HG03135 (cell line): ENCODE results near the gene ZG16.

Source experiments
- ATAC-seq: cut with Tn5 transposase; IDR thresholded peaks from one replicate; pipeline ENCODE4 v1.9.1; 2021; ENCODE audit warnings: mild to moderate bottlenecking, moderate library complexity; ENCODE audit not compliant: unreplicated experiment

The ZG16 gene

DNA sequence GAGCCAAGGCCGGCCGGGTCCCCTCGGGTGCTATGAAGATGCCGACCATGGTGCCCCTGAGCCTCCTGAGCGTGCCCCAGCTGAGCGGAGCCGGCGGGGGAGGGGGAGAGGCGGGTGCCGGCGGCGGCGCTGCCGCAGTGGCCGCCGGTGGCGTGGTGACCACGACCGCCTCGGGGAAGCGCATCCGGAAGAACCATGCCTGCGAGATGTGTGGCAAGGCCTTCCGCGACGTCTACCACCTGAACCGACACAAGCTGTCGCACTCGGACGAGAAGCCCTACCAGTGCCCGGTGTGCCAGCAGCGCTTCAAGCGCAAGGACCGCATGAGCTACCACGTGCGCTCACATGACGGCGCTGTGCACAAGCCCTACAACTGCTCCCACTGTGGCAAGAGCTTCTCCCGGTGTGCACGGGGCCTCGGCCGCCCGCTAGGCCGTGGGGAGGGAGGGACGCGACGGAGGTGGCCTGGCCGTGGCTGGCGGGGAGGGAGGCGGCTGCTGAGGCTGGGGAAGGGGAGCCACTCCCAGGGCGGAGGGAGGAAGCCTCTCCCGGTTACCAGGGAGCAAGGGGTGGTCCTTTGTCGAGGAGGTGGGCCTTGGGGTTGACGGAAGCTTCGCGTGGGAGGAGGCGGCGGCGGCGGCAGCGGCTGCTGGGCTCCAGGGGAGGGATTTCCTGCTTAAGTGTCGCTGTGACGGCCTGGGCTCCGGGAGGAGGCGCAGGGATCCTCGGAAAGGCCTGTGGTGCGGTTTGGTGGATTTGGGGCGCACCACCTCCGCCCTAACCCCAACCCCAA lies 29.6 kb downstream of the ZG16 start:
- ATAC-seq: no peak

DNA sequence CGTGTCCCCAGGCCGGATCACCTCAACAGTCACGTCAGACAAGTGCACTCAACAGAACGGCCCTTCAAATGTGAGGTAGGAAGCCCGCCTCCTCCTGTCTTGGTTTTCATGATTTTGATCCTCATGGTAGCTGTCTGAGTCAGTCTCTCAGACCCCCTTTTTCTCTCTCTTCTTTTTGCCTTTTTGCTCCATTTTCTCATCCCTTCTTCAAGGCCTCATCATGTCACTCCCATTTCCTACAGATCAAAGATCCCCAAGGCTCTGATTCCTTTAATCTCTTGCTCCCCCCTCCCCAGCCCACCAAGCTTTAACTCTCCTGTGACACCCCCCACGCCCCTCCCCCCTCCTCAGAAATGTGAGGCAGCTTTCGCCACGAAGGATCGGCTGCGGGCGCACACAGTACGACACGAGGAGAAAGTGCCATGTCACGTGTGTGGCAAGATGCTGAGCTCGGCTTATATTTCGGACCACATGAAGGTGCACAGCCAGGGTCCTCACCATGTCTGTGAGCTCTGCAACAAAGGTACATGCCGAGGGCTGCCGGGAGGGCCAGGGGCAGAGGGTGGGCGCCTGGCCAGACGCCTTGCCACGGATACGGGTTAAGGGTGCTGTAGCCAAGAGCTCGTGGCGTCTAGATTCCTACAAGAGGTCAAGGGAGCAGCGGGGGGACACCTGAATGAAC lies 30.3 kb downstream of the ZG16 start:
- no peak for ATAC-seq

DNA sequence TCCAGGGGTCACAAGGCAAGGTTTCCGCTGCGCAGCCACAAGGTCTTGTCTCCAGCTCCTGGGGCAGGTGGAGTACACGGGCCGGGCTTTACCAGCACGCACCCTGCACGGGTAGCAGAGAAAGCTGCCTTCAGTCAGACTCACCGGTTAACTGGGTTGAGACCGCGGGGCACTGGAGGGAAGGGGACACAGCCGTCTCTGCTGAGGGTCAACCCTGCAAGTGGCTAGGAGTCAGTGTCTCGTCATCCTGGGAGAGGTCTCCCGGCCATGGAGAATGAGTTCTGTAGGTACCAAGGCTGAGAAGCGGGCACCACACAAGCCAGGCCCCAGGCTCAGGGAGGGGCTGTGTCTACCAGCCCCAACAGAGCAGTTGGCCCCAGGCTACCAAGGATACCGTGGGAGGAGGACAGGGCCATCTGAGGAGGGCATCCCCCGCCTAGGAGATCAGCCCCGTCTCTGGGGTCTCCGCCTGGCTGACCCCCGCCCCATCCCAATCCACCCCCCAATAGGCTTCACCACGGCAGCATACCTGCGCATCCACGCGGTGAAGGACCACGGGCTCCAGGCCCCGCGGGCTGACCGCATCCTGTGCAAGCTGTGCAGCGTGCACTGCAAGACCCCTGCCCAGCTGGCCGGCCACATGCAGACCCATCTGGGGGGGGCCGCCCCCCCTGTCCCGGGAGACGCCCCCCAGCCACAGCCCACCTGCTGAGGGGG lies 31.1 kb downstream of the ZG16 start:
- no peak for ATAC-seq

DNA sequence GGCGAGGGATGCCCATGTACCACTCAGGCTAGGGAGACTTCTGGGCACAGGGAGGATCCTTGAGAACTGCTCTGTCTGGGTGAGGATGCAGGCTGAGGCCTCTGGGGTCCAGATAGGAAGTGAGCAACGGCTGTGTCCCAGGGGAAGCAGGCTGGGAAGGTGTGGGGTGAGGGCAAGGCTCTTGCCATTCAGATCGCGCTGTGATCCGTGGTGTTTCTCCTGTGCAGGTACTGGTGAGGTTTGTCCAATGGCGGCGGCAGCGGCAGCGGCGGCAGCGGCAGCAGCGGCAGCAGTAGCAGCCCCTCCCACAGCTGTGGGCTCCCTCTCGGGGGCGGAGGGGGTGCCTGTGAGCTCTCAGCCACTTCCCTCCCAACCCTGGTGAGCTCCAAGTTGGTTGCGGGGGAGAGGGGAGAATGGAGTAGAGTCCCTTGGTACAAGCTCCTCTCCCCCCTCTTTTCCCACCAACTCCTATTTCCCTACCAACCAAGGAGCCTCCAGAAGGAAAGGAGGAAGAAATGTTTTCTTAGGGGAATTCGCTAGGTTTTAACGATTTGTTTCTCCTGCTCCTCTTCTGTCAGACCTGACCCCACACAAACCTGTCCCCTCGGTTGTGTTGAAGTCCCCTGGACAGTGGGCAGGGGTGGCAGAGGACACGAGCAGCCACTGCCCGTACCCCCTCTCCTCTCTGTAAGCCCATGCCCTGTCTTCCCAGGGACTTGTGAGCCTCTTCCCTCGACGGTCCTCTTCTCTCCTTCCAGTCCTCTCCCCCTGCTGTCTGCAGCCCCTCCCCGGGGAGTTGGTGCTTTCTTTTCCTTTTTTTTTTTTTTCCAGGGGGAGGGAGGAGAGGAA lies 32.0 kb downstream of the ZG16 start:
- ATAC-seq: no peak

DNA sequence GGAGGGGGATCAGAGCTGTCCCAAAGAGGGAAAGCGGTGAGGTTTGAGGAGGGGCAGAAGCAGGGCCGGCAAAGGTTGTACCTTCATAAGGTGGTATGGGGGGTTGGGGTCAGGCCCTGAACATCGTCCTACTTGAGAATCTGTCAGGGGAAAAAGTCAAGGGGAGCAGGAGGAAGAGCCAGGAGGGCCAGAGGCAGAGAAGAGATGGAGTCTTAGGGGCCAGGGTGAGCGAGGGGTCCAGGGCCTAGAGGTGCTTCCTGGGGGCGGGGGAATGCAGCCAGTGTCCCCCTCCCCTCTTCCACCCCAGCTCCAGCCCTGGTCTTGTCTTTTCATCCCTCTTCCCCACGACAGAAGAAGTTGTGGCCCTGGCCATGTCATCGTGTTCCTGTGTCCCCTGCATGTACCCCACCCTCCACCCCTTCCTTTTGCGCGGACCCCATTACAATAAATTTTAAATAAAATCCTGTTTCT lies 32.7 kb downstream of the ZG16 start:
- ATAC-seq: no peak

DNA sequence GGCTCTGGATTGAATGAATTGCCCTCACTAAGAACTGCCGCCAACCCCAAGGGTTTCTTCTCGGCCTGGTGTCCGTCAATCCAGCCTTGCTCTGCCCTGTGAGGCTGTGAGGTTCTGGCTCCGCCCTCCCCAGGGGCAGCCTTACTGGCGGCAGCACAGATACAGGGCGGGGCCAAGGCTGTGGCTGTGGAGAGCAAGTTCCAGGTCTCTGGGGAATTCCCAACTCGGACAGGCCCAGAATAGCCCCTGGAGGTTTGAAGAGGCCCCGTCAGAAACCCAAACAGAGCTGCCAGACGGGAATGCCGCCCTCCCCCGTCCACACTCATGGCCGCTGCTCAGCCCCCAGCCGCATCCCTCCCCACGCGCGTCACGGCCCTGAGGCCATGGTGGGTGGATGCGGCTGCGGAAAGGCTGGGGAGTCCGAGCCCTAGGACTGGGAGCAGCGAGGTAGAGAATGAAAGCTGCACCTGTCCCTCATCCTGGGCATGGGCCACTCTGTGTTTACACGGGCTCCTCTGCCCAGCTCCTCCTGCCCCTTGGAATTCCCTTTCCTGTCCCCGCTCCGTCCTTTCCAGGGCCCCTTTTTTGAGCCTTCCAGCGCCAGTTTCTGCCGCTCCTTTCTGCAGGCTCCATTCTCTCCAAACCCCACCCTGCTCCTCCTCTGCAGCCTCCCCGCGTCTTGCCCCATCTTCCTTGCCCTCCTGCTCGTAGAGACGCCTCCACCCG lies 33.3 kb downstream of the ZG16 start:
- ATAC-seq: no peak

DNA sequence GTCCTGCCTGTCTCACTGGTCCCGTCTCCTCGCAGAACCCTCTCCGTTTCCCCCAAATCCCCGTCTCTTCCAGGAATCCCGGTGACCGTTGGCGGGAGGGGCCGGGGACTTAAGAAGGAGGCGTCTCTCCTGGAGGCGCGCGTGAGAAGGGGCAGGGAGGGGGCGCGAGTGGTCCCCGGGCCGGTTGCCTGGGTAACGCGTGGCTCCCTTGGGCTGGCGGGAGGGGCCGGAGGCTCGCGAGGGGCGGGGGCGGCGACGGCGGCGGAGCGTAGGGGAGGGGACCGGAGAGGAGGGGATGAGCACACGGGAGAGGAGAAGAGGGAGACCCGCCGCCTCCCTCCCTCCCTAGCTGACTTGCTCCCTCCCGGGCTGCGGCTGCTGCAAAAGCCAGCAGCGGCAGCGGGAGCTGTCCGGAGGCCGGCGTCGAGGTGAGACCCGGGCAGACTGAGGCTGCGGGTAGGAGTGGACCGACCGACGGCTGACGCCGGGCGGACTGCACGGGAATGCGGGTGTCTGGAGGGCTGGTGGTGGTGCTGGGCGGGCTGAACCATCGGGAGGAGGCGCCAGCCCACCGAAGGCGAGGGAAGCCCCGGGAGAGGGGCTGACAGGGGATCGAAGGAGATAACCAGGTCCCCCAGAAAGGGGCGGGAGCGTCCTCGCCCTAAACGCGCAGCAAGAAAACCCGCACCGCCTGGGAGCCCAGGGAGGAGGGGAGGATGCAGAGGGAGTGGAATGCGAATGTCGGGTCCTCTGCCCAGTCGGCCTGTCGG lies 34.0 kb downstream of the ZG16 start, which contains the start of gene PRRT2:
TSS of gene PRRT2 (plus strand) at position 298 of the 770 bp plus-strand sequence. CDS start 862 bp downstream, outside the sequence.
- no peak for ATAC-seq

DNA sequence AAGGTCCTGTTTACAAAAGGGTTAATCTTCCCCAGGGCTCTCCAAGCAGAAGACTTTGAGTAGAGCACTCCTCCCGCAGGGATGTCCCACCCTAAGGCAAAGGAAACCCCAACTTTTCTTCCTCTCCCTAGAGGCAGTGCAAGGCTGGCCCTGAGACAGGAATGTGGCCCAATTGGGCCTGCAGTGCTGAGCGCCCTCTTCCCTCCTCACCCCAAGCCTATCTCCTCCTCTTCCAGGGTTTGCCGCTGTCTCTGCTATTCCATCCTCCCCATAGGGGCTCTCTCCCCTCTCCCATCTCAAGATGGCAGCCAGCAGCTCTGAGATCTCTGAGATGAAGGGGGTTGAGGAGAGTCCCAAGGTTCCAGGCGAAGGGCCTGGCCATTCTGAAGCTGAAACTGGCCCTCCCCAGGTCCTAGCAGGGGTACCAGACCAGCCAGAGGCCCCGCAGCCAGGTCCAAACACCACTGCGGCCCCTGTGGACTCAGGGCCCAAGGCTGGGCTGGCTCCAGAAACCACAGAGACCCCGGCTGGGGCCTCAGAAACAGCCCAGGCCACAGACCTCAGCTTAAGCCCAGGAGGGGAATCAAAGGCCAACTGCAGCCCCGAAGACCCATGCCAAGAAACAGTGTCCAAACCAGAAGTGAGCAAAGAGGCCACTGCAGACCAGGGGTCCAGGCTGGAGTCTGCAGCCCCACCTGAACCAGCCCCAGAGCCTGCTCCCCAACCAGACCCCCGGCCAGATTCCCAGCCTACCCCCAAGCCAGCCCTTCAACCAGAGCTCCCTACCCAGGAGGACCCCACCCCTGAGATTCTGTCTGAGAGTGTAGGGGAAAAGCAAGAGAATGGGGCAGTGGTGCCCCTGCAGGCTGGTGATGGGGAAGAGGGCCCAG lies 34.9 kb downstream of the ZG16 start:
- ATAC-seq: no peak

DNA sequence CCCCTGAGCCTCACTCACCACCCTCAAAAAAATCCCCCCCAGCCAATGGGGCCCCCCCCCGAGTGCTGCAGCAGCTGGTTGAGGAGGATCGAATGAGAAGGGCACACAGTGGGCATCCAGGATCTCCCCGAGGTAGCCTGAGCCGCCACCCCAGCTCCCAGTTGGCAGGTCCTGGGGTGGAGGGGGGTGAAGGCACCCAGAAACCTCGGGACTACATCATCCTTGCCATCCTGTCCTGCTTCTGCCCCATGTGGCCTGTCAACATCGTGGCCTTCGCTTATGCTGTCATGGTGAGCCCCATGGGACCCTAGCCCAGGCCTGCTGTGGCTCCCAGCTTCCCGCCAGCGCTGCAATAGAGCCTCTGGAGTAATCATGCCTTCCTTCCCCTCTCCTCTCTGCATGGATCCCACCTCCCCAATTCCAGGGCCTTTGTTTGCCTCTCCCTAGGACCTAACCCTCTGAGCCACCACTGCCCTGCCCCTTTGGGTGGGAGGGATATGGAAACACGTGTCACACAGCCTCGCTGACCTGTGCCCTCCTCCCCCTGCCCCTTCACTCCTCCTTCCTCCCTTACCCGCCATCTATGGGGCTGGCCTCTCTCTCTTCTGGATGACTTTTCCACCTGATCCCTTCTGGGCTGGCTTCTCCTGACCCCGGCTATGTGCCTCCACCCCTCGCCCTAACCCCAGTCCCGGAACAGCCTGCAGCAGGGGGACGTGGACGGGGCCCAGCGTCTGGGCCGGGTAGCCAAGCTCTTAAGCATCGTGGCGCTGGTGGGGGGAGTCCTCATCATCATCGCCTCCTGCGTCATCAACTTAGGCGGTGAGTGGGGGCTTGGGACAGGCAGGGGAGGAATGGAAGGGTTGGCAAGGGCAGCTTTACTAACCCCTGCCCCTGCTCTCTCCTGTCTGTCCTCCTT lies 35.8 kb downstream of the ZG16 start:
- no peak for ATAC-seq

DNA sequence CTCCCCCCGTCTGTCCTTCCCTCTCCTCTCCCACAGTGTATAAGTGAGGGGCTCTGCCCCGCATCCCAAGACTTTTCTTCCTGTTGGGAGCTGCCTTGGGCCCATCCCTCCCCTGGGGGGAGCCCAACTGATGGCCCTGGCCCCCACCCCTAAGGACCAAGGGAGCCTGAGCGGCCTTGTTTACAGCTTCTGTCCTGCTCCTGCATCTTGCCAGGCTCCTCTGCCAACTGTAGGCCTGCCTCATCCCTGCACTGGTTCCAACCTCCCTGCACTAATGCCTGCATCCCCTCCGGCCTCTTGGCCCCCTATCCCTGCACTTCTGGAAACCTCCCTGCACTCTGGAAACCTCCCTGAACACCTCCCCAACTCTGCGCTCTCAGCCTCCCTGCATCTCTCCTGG lies 36.5 kb downstream of the ZG16 start:
- ATAC-seq: no peak

DNA sequence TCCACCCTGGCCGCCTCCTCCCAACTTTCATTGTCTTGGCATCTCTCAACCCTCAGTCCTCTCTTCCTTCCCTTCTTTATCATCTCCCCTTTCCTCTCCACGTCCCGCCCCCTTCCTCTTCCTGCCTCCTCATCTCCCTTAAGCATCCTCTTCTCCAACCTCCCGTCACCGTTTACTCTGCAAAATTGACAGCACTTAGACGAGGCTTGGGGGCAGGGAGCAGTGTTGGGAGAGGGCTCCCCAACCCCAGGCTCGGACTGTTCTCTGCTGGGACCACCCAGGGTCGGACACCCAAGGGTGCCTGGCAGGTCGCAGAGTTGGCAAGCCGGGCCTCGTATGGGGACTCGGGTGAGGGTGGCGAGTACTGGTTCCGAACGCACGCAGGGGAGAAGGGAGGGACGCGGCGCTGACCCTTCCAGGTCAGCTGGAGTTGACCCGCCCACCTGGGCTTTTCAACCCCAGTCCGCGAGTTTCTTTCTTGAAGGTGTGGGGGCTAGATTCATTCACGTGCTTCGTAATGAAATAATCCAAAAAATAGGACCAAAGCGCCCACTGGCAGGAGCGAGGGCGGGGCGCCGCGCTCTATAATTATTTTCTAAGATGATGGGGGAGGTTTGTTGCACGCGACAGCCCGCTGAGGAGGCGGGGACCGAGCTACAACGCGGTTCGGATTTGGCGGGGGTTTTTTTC lies 37.1 kb downstream of the ZG16 start:
- no peak for ATAC-seq

DNA sequence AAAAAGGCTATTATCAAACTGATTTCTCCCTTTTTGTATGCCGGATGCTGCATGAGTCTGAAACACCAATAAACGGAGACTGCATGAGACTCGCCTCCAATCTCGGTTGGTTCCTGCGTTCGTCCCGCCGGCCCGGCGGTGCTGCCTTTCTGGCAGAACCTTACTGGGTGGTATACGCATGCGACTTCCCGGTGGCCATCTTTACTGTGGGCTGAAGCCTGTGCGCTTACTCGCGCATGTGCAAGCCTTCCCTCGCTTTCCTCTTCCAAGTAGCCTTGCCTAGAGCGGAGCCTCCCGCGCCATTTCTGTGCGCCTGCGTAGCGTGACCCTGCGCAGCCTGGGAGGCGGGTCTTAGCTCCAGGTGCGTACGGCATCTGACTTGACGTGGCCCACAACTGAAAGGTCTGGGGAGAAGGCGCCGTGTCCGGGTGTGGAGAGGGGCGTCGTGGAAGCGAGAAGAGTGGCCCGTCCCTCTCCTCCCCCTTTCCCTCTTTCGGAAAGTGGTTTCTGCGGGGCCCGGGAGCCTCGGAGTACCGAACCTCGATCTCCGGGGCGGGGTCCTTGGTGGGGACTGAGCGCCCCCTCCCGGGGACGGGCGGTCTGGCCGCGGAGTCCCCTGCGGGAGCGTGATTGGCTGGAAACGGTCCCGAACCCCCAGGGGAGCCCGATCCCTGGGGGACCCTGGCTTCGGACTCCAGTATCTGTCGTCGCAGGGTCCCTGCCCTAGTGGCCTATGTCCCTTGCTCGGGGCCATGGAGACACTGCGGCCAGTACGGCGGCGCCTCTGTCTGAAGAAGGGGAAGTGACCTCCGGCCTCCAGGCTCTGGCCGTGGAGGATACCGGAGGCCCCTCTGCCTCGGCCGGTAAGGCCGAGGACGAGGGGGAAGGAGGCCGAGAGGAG lies 38.0 kb downstream of the ZG16 start, which contains the start of gene PAGR1:
TSS of gene PAGR1 (plus strand) at position 360 of the 901 bp plus-strand sequence. CDS start at position 734, 374 bp downstream.
- peak; percentile 56 for ATAC-seq

DNA sequence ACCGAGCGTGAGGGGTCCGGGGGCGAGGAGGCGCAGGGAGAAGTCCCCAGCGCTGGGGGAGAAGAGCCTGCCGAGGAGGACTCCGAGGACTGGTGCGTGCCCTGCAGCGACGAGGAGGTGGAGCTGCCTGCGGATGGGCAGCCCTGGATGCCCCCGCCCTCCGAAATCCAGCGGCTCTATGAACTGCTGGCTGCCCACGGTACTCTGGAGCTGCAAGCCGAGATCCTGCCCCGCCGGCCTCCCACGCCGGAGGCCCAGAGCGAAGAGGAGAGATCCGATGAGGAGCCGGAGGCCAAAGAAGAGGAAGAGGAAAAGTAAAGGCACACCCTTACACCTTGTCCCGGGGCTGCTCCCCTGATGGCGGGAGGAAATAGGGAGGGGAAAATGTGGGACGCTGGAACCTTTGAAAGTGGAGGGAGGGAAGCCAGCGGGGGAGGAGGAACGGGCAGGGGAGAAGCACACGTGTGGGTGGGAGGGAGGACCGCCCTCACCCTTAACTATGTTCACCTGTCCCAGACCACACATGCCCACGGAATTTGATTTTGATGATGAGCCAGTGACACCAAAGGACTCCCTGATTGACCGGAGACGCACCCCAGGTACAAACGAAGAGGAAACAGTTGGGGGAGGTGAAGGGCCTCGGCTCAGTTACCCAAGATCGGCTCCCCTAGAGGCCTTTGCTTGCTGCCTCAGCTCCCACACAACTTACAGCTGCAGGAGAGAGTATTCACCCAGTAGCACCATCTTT lies 38.8 kb downstream of the ZG16 start:
- peak; percentile 10 for ATAC-seq

DNA sequence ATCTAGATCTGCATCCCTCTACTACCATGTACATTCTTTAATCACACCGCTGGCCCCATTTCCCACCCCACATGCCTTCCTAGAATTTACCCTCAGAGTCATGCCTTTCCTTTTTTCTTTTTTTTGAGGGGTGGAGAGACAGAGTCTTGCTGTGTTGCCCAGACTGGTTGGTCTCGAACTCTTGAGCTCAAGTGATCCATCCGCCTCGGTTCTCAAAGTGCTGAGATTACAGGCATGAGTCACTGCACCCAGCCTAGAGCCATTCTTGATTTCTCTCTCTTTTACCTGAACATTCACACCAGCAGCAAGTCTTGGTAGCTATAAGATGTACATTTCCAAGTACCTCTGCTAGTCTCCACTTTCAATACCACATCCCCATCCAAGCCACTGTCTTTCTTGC lies 40.0 kb downstream of the ZG16 start:
- ATAC-seq: no peak

DNA sequence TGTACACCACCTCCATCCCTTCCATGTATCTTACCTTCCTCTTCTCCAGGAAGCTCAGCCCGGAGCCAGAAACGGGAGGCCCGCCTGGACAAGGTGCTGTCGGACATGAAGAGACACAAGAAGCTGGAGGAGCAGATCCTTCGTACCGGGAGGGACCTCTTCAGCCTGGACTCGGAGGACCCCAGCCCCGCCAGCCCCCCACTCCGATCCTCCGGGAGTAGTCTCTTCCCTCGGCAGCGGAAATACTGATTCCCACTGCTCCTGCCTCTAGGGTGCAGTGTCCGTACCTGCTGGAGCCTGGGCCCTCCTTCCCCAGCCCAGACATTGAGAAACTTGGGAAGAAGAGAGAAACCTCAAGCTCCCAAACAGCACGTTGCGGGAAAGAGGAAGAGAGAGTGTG lies 41.5 kb downstream of the ZG16 start:
- no peak for ATAC-seq
